GM12872 (cell line): ENCODE results near the gene HOXD11.

Experiments
- CTCF ChIP-seq: IDR thresholded peaks from 3 replicates; pipeline ENCODE4 v1.5.1; 2011; ENCODE audit warnings: low read depth, mild to moderate bottlenecking, low read length, moderate library complexity; ENCODE audit not compliant: insufficient read depth

The HOXD11 gene

GRCh38 chr2:176118601-176119339, 11.7 kb downstream of the HOXD11 start:
- peak; percentile 67 for TF ChIP-seq CTCF

- no peak for TF ChIP-seq CTCF
Observed at GRCh38 chr2:176120364-176121189, 13.5 kb downstream of the HOXD11 start.

GRCh38 chr2:176121190-176122051, 14.3 kb downstream of the HOXD11 start:
- no peak for TF ChIP-seq CTCF

GRCh38 chr2:176122052-176122682, 15.1 kb downstream of the HOXD11 start:
- no peak for TF ChIP-seq CTCF

- no peak for TF ChIP-seq CTCF
Observed at GRCh38 chr2:176122683-176123410, 15.8 kb downstream of the HOXD11 start, which contains the start of gene HOXD9. TSS of gene HOXD9 (plus strand) at chr2:176122719. CDS start at chr2:176122769, 50 bp downstream.

- no peak for TF ChIP-seq CTCF
Observed at GRCh38 chr2:176123411-176124109, 16.5 kb downstream of the HOXD11 start.
